ENCODE results near the gene RBM42.

The RBM42 gene

GRCh38 chr19:35620001-35620400 lies 8.8 kb upstream of the RBM42 start:
- no peak for TF ChIP-seq CTCF (IDR thresholded peaks at IDR 0.05; ENCODE audit: extremely low read depth, insufficient read depth, missing control alignments)
- no peak for DNase-seq (ENCODE audit: low spot score)
- in situ Hi-C loops (cut with MboI; ENCODE audit: low pct_unique_long_range_greater_than_20kb, low sequenced_read_pairs, unreplicated experiment) = no loop called here

DNA sequence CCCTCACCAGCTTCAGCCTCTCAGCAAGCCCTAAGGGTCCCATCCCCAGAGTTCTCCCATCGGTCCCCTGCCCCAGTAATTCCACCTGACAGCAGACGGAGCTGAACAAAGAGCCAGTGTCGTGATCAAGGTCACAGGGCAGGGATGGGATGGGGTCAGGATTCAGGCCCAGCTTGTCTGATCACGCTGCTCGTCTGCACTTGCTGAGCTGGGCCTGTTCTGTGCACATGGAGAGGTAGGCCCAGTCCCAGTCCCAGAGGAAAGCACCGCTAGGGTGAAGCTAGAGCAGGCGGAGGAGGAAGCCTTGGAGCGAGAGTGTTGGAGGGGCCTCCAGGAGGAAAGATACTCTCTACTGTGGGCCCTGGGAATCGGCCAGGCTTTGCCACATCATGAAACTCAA lies 7.1 kb upstream of the RBM42 start:
- TF ChIP-seq CTCF (IDR thresholded peaks at IDR 0.05; ENCODE audit: extremely low read depth, insufficient read depth, missing control alignments) = no peak
- DNase-seq (ENCODE audit: low spot score) = no peak
- in situ Hi-C loops (cut with MboI; ENCODE audit: low pct_unique_long_range_greater_than_20kb, low sequenced_read_pairs, unreplicated experiment) = no loop called here

DNA sequence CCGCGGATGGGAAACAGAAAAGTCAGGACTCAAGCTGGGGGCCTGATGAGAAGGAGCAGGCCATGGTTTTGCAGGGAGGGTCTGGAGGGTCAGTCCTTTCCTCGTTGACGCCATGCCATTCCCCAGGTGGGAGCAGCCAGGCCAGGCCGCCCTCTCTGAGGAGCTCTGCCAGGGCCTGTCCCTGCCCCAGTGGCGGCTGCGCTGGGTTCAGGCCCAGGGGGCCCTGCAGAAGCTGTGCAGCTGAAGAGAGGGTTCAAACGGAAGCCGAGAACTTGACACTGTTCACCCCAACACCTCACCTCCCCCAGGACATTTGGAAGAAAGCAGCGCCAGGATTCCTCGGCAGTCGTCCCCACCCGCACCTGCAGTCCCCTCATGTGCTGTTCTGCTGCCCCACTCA lies 6.1 kb upstream of the RBM42 start:
- no peak for DNase-seq (ENCODE audit: low spot score)
- in situ Hi-C loops (cut with MboI; ENCODE audit: low pct_unique_long_range_greater_than_20kb, low sequenced_read_pairs, unreplicated experiment) = no loop called here
- no peak for TF ChIP-seq CTCF (IDR thresholded peaks at IDR 0.05; ENCODE audit: extremely low read depth, insufficient read depth, missing control alignments)

GRCh38 chr19:35623327-35624010 lies 5.4 kb upstream of the RBM42 start:
- TF ChIP-seq CTCF (IDR thresholded peaks at IDR 0.05; ENCODE audit: extremely low read depth, insufficient read depth, missing control alignments) = no peak
- DNase-seq (ENCODE audit: low spot score) = no peak
- in situ Hi-C loops (cut with MboI; ENCODE audit: low pct_unique_long_range_greater_than_20kb, low sequenced_read_pairs, unreplicated experiment) = no loop called here

DNA sequence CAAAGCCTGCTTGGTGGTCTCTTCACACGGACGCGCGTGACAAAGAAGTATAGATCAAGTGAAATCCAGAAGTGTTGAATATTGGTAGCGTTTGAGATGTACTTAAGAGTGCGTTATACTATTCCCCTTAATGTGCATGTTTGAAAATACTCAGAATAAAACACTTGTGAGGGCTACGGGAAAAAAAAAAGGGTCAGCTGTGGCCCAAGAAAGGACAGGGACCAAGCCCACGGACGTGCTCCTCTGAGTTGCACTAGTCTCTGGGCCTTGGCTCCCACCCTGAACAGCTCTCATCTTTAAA lies 622 bp upstream of the RBM42 start:
- DNase-seq (ENCODE audit: low spot score) = no peak
- TF ChIP-seq CTCF (IDR thresholded peaks at IDR 0.05; ENCODE audit: extremely low read depth, insufficient read depth, missing control alignments) = no peak
- in situ Hi-C loops (cut with MboI; ENCODE audit: low pct_unique_long_range_greater_than_20kb, low sequenced_read_pairs, unreplicated experiment) = no loop called here

- in situ Hi-C loops (cut with MboI; ENCODE audit: low pct_unique_long_range_greater_than_20kb, low sequenced_read_pairs, unreplicated experiment) = no loop called here
- DNase-seq (ENCODE audit: low spot score) = no peak
- no peak for TF ChIP-seq CTCF (IDR thresholded peaks at IDR 0.05; ENCODE audit: extremely low read depth, insufficient read depth, missing control alignments)
Measured at GRCh38 chr19:35629332-35629633, 447 bp downstream of the RBM42 start.

Measured in GM13977 (cell line).